Measurements from ENCODE around the gene TNFRSF1A. TPM values are rescaled to one million over a fixed set of nuclear protein-coding genes. Genes with fewer than 3 reads are reported as not detected.

The TNFRSF1A gene
- total and polyA plus RNA-seq, 2 of the 13 experiments (the other 11 are each of a cell fraction or from before 2014, with no cell fraction given): 41.5 to 61.2 TPM

GRCh38 chr12:6372403-6373003 lies 30.6 kb upstream of the TNFRSF1A start (continued):
- TF ChIP-seq CREM (IDR thresholded peaks at IDR 0.05) (peak; percentile 64; the same call in 1 of the 2 replicates), CREM (CRISPR knock-in tag; IDR thresholded peaks at IDR 0.05) (no peak), JUNB (CRISPR knock-in tag; IDR thresholded peaks at IDR 0.05; ENCODE audit: borderline replicate concordance) (no peak), KDM6A (CRISPR knock-in tag; IDR thresholded peaks at IDR 0.05; ENCODE audit: low read depth) (0 out of 2 replicates have a peak, but pooled peaks have one; percentile 47), GFI1 (CRISPR knock-in tag; IDR thresholded peaks at IDR 0.05; ENCODE audit: borderline replicate concordance) (peak; percentile 43; the same call in 1 of the 2 replicates), ZNF280D (CRISPR knock-in tag; IDR thresholded peaks at IDR 0.05) (no peak), MIER3 (CRISPR knock-in tag; IDR thresholded peaks at IDR 0.05; ENCODE audit: borderline replicate concordance) (peak; percentile 65; the same call in 1 of the 2 replicates), THAP11 (CRISPR knock-in tag; IDR thresholded peaks at IDR 0.05) (peak; percentile 27; the same call in 1 of the 2 replicates), SNAPC2 (CRISPR knock-in tag; IDR thresholded peaks at IDR 0.05) (no peak), YEATS4 (CRISPR knock-in tag; IDR thresholded peaks at IDR 0.05; ENCODE audit: borderline replicate concordance) (no peak), HDAC6 (IDR thresholded peaks at IDR 0.05; ENCODE audit: low read depth, low read length) (no peak), ETV5 (CRISPR knock-in tag; IDR thresholded peaks at IDR 0.05; ENCODE audit: borderline replicate concordance) (peak; percentile 91; the same call in 1 of the 2 replicates), FOXJ3 (CRISPR knock-in tag; IDR thresholded peaks at IDR 0.05; ENCODE audit: borderline replicate concordance) (peak; percentile 67; the same call in 1 of the 2 replicates)
- TF ChIP-seq, protein P1, sequence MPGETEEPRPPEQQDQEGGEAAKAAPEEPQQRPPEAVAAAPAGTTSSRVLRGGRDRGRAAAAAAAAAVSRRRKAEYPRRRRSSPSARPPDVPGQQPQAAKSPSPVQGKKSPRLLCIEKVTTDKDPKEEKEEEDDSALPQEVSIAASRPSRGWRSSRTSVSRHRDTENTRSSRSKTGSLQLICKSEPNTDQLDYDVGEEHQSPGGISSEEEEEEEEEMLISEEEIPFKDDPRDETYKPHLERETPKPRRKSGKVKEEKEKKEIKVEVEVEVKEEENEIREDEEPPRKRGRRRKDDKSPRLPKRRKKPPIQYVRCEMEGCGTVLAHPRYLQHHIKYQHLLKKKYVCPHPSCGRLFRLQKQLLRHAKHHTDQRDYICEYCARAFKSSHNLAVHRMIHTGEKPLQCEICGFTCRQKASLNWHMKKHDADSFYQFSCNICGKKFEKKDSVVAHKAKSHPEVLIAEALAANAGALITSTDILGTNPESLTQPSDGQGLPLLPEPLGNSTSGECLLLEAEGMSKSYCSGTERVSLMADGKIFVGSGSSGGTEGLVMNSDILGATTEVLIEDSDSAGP (CRISPR knock-in tag; IDR thresholded peaks at IDR 0.05; ENCODE audit: borderline replicate concordance): peak; percentile 31; the same call in 1 of the 2 replicates
- TF ChIP-seq, protein P2, sequence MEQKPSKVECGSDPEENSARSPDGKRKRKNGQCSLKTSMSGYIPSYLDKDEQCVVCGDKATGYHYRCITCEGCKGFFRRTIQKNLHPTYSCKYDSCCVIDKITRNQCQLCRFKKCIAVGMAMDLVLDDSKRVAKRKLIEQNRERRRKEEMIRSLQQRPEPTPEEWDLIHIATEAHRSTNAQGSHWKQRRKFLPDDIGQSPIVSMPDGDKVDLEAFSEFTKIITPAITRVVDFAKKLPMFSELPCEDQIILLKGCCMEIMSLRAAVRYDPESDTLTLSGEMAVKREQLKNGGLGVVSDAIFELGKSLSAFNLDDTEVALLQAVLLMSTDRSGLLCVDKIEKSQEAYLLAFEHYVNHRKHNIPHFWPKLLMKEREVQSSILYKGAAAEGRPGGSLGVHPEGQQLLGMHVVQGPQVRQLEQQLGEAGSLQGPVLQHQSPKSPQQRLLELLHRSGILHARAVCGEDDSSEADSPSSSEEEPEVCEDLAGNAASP (CRISPR knock-in tag; IDR thresholded peaks at IDR 0.05; ENCODE audit: borderline replicate concordance): peak; percentile 90
- TF ChIP-seq, protein P3, sequence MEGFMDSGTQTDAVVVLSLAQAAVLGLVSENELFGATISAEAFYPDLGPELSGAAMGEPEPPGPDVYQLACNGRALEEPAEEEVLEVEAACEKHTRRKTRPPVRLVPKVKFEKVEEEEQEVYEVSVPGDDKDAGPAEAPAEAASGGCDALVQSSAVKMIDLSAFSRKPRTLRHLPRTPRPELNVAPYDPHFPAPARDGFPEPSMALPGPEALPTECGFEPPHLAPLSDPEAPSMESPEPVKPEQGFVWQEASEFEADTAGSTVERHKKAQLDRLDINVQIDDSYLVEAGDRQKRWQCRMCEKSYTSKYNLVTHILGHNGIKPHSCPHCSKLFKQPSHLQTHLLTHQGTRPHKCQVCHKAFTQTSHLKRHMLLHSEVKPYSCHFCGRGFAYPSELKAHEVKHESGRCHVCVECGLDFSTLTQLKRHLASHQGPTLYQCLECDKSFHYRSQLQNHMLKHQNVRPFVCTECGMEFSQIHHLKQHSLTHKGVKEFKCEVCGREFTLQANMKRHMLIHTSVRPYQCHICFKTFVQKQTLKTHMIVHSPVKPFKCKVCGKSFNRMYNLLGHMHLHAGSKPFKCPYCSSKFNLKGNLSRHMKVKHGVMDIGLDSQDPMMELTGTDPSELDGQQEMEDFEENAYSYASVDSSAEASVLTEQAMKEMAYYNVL (CRISPR knock-in tag; IDR thresholded peaks at IDR 0.05; ENCODE audit: borderline replicate concordance): peak; percentile 53; the same call in 1 of the 2 replicates
- TF ChIP-seq, protein P4, sequence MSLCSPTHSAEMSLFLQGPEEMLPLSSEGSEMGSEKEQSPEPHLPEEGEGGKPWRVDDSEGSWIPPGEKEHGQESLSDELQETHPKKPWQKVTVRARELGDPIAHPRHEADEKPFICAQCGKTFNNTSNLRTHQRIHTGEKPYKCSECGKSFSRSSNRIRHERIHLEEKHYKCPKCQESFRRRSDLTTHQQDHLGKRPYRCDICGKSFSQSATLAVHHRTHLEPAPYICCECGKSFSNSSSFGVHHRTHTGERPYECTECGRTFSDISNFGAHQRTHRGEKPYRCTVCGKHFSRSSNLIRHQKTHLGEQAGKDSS (CRISPR knock-in tag; IDR thresholded peaks at IDR 0.05; ENCODE audit: borderline replicate concordance, low read depth): no peak; the same call in 1 of the 2 replicates
- TF ChIP-seq, protein P5, sequence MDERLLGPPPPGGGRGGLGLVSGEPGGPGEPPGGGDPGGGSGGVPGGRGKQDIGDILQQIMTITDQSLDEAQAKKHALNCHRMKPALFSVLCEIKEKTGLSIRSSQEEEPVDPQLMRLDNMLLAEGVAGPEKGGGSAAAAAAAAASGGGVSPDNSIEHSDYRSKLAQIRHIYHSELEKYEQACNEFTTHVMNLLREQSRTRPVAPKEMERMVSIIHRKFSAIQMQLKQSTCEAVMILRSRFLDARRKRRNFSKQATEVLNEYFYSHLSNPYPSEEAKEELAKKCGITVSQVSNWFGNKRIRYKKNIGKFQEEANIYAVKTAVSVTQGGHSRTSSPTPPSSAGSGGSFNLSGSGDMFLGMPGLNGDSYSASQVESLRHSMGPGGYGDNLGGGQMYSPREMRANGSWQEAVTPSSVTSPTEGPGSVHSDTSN (CRISPR knock-in tag; IDR thresholded peaks at IDR 0.05): peak; percentile 39; the same call in 1 of the 2 replicates
